RCC 7860 (cell line): Measurements from ENCODE around the gene DOK5.

ENCODE experiments used
- DNase-seq: peaks from one replicate; pipeline ENCODE4 v3.0.0-alpha.2; 2015; ENCODE audit warnings: low spot score
- FAIRE-seq: peaks from 2 replicates; lab custom pipeline; 2012; peaks lifted over from hg19 to GRCh38; lab: Jason Lieb, UNC

Gene DOK5

GRCh38 chr20:54555150-54555549 is 79.8 kb downstream of the DOK5 start:
- FAIRE-seq, result no peak

GRCh38 chr20:54556406-54556805 is 81.0 kb downstream of the DOK5 start:
- DNase-seq (no peak), FAIRE-seq (no peak)

More at GRCh38 chr20:54555150-54555549, 79.8 kb downstream of the DOK5 start:
- DNase-seq, result no peak

- FAIRE-seq (no peak), DNase-seq (no peak)
Measured at GRCh38 chr20:54557806-54558590, 82.6 kb downstream of the DOK5 start.

- DNase-seq (no peak), FAIRE-seq (no peak)
Measured at GRCh38 chr20:54559890-54560289, 84.5 kb downstream of the DOK5 start.

- no peak for DNase-seq
- FAIRE-seq, result no peak
Measured at GRCh38 chr20:54560357-54560756, 85.0 kb downstream of the DOK5 start.

GRCh38 chr20:54565255-54565654 is 89.9 kb downstream of the DOK5 start:
- DNase-seq, result no peak
- FAIRE-seq, result no peak

GRCh38 chr20:54566031-54566688 is 90.8 kb downstream of the DOK5 start:
- no peak for DNase-seq
- FAIRE-seq, result no peak

- FAIRE-seq, result no peak
Measured at GRCh38 chr20:54570561-54570960, 95.2 kb downstream of the DOK5 start.

GRCh38 chr20:54572665-54573435 is 97.5 kb downstream of the DOK5 start:
- DNase-seq (no peak), FAIRE-seq (no peak)

More at GRCh38 chr20:54570561-54570960, 95.2 kb downstream of the DOK5 start:
- DNase-seq, result no peak

- DNase-seq, result no peak
- no peak for FAIRE-seq
Measured at GRCh38 chr20:54573838-54574237, 98.4 kb downstream of the DOK5 start.

GRCh38 chr20:54576518-54576917 is 101.1 kb downstream of the DOK5 start:
- DNase-seq (no peak), FAIRE-seq (no peak)

- no peak for DNase-seq
- FAIRE-seq, result no peak
Measured at GRCh38 chr20:54577637-54578036, 102.2 kb downstream of the DOK5 start.

GRCh38 chr20:54585217-54585616 is 109.8 kb downstream of the DOK5 start:
- no peak for FAIRE-seq
- DNase-seq, result no peak

GRCh38 chr20:54587408-54587807 is 112.0 kb downstream of the DOK5 start:
- DNase-seq (no peak), FAIRE-seq (no peak)

- FAIRE-seq (no peak), DNase-seq (no peak)
Measured at GRCh38 chr20:54589402-54590030, 114.1 kb downstream of the DOK5 start.

- no peak for DNase-seq
- FAIRE-seq, result no peak
Measured at GRCh38 chr20:54590856-54591255, 115.5 kb downstream of the DOK5 start.

GRCh38 chr20:54596651-54597050 is 121.3 kb downstream of the DOK5 start:
- DNase-seq, result no peak
- no peak for FAIRE-seq

- no peak for DNase-seq
- FAIRE-seq, result no peak
Measured at GRCh38 chr20:54598352-54598751, 123.0 kb downstream of the DOK5 start.

GRCh38 chr20:54600634-54601033 is 125.2 kb downstream of the DOK5 start:
- no peak for DNase-seq
- FAIRE-seq, result no peak

- no peak for FAIRE-seq
- no peak for DNase-seq
Measured at GRCh38 chr20:54601831-54602515, 126.6 kb downstream of the DOK5 start.

- no peak for FAIRE-seq
- no peak for DNase-seq
Measured at GRCh38 chr20:54605319-54605718, 129.9 kb downstream of the DOK5 start.
